ENCODE measurements around the gene AOAH.

DNA sequence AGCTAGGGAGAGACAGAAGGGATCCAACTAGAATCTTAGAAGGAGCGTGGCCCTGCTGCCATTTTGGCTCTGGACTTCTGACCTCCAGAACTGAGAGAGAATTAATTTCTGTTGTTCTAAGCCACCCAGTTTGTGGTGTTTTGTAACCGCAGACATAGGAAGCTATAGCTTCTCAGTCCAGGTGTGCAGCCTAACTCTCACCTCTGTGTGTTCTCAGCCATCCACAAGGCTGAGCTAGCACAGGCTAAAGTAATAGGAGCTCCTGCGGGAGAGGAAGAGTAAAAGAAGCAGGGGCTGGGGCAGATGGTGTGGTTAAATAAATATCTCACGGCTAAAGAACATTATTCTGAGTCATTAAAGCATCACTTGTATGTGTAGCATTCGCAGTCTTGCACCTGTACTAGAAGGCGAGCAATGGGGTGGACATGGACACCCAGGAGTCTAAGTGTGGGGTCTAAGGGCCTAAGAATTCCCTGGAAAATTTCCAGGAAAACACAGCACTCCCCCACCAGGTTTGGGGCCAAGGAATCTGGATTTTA, 94.1 kb downstream of the AOAH start:
- TF ChIP-seq, protein P1, sequence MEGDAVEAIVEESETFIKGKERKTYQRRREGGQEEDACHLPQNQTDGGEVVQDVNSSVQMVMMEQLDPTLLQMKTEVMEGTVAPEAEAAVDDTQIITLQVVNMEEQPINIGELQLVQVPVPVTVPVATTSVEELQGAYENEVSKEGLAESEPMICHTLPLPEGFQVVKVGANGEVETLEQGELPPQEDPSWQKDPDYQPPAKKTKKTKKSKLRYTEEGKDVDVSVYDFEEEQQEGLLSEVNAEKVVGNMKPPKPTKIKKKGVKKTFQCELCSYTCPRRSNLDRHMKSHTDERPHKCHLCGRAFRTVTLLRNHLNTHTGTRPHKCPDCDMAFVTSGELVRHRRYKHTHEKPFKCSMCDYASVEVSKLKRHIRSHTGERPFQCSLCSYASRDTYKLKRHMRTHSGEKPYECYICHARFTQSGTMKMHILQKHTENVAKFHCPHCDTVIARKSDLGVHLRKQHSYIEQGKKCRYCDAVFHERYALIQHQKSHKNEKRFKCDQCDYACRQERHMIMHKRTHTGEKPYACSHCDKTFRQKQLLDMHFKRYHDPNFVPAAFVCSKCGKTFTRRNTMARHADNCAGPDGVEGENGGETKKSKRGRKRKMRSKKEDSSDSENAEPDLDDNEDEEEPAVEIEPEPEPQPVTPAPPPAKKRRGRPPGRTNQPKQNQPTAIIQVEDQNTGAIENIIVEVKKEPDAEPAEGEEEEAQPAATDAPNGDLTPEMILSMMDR (IDR thresholded peaks at IDR 0.05), result no peak
- TF ChIP-seq POLR2A (IDR thresholded peaks at IDR 0.05), result no peak
